Gastroesophageal sphincter (tissue), 3 donors: Measurements from ENCODE around the gene SUPT20HL1.

Experiments used
- CTCF ChIP-seq, 4 experiments: fragments of 200-600 bp in 2 of 4; fragments of 450-650 bp in 2 of 4; sonication (generic) in 1 of 4; IDR thresholded peaks; one replicate each; pipeline ENCODE4 v1.5.1; 2017 to 2019; ENCODE audit warnings: antibody characterized with exemption in 4 of 4, mild to moderate bottlenecking in 2 of 4, moderate library complexity in 2 of 4
- EP300 ChIP-seq: sonication (generic); formaldehyde crosslinking; IDR thresholded peaks from one replicate; pipeline ENCODE4 v1.6.1; 2017; ENCODE audit warnings: antibody characterized with exemption, mild to moderate bottlenecking
- POLR2A ChIP-seq, 2 donors: fragments of 450-650 bp; IDR thresholded peaks; one replicate each; pipeline ENCODE4 v1.6.1; 2017; ENCODE audit warnings: antibody characterized with exemption in 2 of 2, mild to moderate bottlenecking in 2 of 2, moderate library complexity in 1 of 2

- TF ChIP-seq EP300 (no peak), CTCF (IDR thresholded peaks at IDR 0.05) (no peak), POLR2A (IDR thresholded peaks at IDR 0.05) (no peak)
Observed at GRCh38 chrX:24334461-24334860, 26.0 kb upstream of the SUPT20HL1 start.
